ENCODE results near the gene SBNO2.

The SBNO2 gene

DNA sequence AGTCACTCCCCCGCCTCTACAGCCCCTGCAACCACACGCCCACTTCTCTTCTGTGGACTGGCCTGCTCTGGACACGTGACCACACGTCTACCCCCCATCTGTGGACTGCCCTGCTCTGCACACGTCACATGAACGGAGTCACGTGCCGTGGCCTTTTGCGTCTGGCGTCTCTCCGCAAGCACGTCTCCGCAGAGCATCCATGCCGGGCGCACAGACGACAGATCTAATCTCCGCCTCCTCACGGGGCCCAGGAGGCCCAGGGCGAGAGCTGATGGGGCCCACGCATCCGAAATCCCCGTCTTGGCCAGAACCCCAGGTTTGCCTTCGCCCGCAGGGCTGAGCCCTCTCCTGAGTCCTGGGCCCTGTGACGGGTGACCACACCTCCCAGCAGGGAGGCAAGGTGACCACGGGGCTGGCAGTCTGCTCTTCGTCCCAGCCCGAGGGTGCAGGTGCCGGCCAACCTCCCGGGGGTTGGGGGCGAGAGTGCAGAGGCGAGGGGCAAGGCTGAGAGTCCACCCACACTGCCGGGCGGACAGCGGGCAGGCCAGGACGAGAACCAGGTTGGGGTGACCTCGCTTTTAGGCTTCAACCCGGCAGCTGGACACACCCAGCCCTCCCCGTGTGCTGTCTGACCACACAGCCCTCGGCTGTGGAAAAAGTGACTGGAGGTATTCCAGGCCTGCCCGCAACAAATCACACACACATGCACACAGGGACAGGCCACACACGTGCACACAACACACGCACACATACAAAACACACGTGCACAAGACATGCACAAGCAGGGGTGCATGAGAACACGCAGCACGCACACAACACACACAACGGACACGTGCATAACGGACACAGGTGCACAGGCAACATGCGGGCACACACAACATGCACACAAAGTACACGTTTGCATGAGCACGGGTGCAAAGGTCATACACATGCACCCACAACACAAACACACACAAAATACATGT, 3.9 kb downstream of the SBNO2 start:
- TF ChIP-seq, protein P1, sequence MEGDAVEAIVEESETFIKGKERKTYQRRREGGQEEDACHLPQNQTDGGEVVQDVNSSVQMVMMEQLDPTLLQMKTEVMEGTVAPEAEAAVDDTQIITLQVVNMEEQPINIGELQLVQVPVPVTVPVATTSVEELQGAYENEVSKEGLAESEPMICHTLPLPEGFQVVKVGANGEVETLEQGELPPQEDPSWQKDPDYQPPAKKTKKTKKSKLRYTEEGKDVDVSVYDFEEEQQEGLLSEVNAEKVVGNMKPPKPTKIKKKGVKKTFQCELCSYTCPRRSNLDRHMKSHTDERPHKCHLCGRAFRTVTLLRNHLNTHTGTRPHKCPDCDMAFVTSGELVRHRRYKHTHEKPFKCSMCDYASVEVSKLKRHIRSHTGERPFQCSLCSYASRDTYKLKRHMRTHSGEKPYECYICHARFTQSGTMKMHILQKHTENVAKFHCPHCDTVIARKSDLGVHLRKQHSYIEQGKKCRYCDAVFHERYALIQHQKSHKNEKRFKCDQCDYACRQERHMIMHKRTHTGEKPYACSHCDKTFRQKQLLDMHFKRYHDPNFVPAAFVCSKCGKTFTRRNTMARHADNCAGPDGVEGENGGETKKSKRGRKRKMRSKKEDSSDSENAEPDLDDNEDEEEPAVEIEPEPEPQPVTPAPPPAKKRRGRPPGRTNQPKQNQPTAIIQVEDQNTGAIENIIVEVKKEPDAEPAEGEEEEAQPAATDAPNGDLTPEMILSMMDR (IDR thresholded peaks at IDR 0.05; ENCODE audit: control insufficient read depth, extremely low read depth, insufficient read depth), result no peak
- peak overlapping the region; percentile 82 for H3K4me3 ChIP-seq (ENCODE audit: low read depth, low read length)
- DNase-seq (ENCODE audit: low read depth), result peak; percentile 97

DNA sequence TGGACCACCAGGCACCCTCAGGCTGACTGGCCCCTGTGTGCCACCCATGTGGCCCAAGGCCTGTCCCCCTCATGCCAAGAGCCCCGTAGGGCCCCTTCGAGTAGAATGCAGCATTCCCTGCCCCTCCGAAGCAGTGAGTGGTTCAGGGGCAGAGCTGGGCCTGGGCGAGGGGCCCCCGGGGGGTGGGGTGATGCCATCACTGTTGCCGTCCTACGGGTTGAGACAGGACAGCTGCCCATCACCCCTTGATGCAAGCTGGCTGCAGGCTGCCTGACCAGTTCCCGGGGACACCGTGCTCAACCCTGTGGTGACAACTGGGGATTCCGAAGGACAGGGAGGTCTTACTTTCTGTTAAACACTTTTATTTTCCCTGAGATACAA, 4.7 kb downstream of the SBNO2 start:
- H3K4me3 ChIP-seq (ENCODE audit: low read depth, low read length), result peak overlapping the region; percentile 82
- TF ChIP-seq, protein P1 (IDR thresholded peaks at IDR 0.05; ENCODE audit: control insufficient read depth, extremely low read depth, insufficient read depth), result no peak
- DNase-seq (ENCODE audit: low read depth), result no peak

DNA sequence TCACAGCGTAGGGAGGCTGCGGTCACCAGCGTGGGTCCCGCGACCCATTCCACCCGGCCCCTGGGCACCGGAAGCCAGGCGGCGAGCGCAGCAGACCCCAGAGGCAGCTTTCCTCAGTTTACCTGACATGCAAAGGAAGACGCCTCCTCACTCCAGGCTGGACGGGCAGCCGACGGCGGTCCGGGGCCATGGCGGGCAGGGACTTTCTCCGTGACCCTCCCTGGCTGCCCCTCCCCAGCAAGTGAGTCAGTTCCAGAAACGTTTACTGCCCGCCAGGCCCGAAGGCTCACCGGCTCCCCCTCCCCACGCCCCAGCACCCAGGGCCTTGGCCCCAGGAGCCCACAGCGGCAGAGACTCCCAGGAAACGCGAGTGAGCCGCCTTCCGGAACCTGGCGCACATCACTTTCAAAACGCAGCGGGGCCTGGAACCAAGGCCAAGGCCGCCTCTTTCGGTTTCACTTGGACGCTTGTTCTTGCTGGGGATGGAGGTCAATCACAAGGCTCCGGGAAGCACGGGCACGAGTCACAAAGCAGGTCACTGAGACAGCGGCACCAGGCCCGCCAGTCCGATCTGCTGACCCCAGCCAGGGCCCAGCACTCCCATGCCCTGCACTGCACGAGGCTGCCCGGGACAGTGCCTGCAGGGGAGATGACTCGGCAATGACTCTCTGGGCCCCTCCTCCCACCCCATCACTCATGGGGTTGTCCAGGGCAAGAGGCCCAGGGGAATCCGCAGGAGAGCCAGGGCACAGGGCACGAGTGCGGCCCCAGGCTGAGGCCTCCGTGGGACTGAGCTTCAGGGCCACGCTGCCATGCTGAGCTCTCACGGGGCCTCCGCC, 5.3 kb downstream of the SBNO2 start:
- TF ChIP-seq, protein P1 (IDR thresholded peaks at IDR 0.05; ENCODE audit: control insufficient read depth, extremely low read depth, insufficient read depth), result peak; percentile 10; the same call in 1 of the 2 replicates
- DNase-seq (ENCODE audit: low read depth), result no peak
- H3K4me3 ChIP-seq (ENCODE audit: low read depth, low read length), result peak overlapping the region; percentile 82

DNA sequence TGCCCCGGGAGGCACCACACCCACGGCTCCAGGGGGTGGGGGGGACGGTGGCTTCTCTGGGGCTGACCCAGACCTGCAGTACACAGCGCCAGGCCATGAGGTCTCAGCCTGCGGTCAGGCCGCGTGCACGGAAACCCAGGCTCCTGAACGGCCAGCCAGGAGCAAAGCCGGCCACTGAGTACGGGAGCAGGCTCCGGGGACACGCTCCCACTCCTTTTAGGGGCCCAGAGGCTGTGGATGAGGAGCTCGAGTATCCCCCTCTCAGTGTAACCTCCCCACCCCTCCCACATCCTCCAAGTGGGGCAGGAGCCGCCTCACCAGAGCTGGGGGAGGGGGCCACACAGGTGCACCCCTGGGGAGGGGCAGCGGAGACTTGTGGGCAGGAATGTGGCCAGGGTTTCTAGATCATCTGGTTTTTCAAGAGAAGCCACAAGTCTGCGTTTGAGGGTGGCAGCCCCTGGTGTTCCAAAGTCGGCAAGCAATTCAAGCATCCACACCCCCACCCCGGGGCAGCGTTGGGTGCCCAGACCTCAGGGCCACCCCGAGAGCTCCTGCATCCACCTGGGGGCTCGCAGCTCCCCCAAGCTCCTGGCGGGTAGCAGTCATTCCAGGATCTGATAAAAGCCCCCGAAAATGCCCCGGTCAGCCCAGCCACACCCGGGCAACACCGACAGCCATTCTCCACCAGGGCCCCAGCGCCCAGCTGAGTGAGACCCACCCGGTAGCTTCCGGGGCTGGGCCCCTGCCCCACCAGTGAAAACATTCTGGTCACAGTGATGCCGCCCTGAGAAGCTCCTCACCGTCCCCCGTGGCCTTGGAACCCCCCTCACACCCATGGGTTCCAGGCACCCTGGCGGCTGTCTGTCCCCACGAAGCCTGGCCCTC, 6.1 kb downstream of the SBNO2 start:
- no peak for DNase-seq (ENCODE audit: low read depth)
- H3K4me3 ChIP-seq (ENCODE audit: low read depth, low read length), result peak overlapping the region; percentile 82
- TF ChIP-seq, protein P1 (IDR thresholded peaks at IDR 0.05; ENCODE audit: control insufficient read depth, extremely low read depth, insufficient read depth), result no peak

DNA sequence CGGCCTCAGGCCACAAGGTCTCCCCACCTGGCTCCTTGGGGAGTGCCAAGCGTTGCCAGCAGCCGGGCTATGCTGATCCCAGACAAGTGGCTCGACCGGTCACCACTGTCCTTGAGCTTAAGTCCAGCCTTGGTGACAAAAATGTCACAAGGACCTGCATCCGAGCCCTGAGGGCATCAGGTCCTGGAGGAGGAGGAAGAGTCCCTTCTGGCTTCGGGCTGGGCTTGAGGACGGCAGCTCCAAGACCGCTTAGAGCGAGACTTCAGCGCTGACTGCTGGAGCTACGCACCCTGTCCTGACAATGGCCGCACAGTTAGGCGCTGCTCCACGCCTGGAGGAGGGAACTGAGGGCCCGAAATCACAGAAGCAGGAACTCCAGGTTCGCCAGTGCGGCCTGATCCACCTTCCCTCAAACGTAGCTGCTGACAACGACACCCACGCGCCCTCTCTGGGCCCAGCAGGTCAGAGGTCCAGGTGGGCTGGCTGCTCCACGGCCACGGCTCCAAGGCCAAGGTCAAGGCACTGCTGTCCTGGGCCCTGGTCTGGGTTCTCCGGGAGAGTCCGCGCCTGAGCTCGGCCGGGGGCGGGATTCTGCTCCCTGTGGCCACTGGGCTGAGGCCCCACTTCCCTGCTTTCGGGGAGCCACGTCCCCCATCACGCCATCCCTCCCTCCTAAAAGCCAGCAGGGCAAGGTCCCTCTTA, 7.0 kb downstream of the SBNO2 start:
- H3K4me3 ChIP-seq (ENCODE audit: low read depth, low read length), result peak overlapping the region; percentile 82
- peak; percentile 90 for DNase-seq (ENCODE audit: low read depth)
- TF ChIP-seq, protein P1 (IDR thresholded peaks at IDR 0.05; ENCODE audit: control insufficient read depth, extremely low read depth, insufficient read depth), result no peak

All from LNCaP clone FGC (cell line).